ENCODE data around the gene CD164. TPM values are rescaled to one million over a fixed set of nuclear protein-coding genes. Genes with fewer than 3 reads are reported as not detected.

The CD164 gene
- total and polyA plus RNA-seq, 2 of the 4 experiments (the other 2 are of a cell fraction) = 146 to 150 TPM

GRCh38 chr6:109321752-109322151, 60.5 kb downstream of the CD164 start:
- 70% methylated on average over 2 of the region's 8 CpGs; no CpG with 5 or more reads in 1 of the 2 experiments for WGBS, 2 experiments (ENCODE audit: extremely low coverage in 2 of 2, insufficient read length in 1 of 2)

More at GRCh38 chr6:109321752-109322151, 60.5 kb downstream of the CD164 start:
- H3K18ac ChIP-seq (ENCODE audit: low read depth, low read length) = no peak overlapping the region
- H4K8ac ChIP-seq (ENCODE audit: low read depth in 2 of 2, low read length in 2 of 2) = no peak overlapping the region
- no peak overlapping the region for H4K91ac ChIP-seq (ENCODE audit: insufficient read depth, low read depth, low read length)
- H4K20me1 ChIP-seq (ENCODE audit: insufficient read depth, low read length) = no peaks in the 10 kb centered on the region
- H2BK15ac ChIP-seq (ENCODE audit: low read depth, low read length) = no peak overlapping the region
- H3K9me3 ChIP-seq (ENCODE audit: control insufficient read depth, insufficient read depth, low read length) = no peaks in the 10 kb centered on the region
- BruUV-seq (replicated peaks) = no TSS peak
- in situ Hi-C loops (cut with MboI; ENCODE audit: low sequenced_read_pairs) = no loop called here
- H3K36me3 ChIP-seq (ENCODE audit: control insufficient read depth, insufficient read depth, low read length) = no peaks in the 10 kb centered on the region
- no peak overlapping the region for H2AFZ ChIP-seq (replicated peaks; ENCODE audit: low read length, poor library complexity)
- H3K14ac ChIP-seq (replicated peaks; ENCODE audit: low read depth, low read length) = no peak overlapping the region
- H2BK20ac ChIP-seq (ENCODE audit: low read depth, low read length) = no peak overlapping the region
- H3K9ac ChIP-seq (ENCODE audit: low read depth, low read length) = no peak overlapping the region
- H3K27me3 ChIP-seq (ENCODE audit: control insufficient read depth, insufficient read depth, low read length) = peaks cover 5% of the 10 kb centered on the region
- no peaks in the 10 kb centered on the region for H3K9me1 ChIP-seq (ENCODE audit: insufficient read depth, low read length)
- intact Hi-C loops (cut with micrococcal nuclease) = no loop called here
- CTCF ChIA-PET = no interaction called here
- POLR2A ChIA-PET (ENCODE audit: unreplicated experiment) = no interaction called here
- H3K23ac ChIP-seq (ENCODE audit: low read depth, low read length) = no peak overlapping the region
- H3K79me1 ChIP-seq (ENCODE audit: low read depth in 1 of 2, low read length in 2 of 2) = no peaks in the 10 kb centered on the region
- H4K5ac ChIP-seq (ENCODE audit: low read depth, low read length) = no peak overlapping the region
- no peak overlapping the region for H2BK5ac ChIP-seq (ENCODE audit: low read depth, low read length, poor library complexity, severe bottlenecking)
- no peak overlapping the region for H3K56ac ChIP-seq (ENCODE audit: extremely low read depth, insufficient read depth, low read length)
- no peak overlapping the region for H2AK5ac ChIP-seq (ENCODE audit: low read depth, low read length)
- H2AK9ac ChIP-seq (replicated peaks; ENCODE audit: low read depth, low read length, poor library complexity) = no peak overlapping the region
- dilution Hi-C loops (cut with HindIII; ENCODE audit: low sequenced_read_pairs, unreplicated experiment) = no loop called here
- TF ChIP-seq ELK1 (IDR thresholded peaks at IDR 0.05; ENCODE audit: borderline replicate concordance, low read depth, low read length) (no peak), CHD1 (IDR thresholded peaks at IDR 0.05; ENCODE audit: low read depth, low read length) (no peak), MAZ (IDR thresholded peaks at IDR 0.05; ENCODE audit: borderline replicate concordance, low read depth, low read length) (no peak), NFE2L2 (IDR thresholded peaks at IDR 0.05; ENCODE audit: low read depth, low read length) (no peak), CTCF (conservative IDR thresholded peaks at IDR 0.05; ENCODE audit: low read depth, low read length) (no peak), BHLHE40 (IDR thresholded peaks at IDR 0.05; ENCODE audit: low read depth, low read length) (no peak), SMC3 (IDR thresholded peaks at IDR 0.05; ENCODE audit: low read depth, low read length) (no peak), MXI1 (IDR thresholded peaks at IDR 0.05; ENCODE audit: borderline replicate concordance, low read depth, low read length) (no peak), CEBPB (IDR thresholded peaks at IDR 0.05; ENCODE audit: low read depth, low read length) (no peak), POLR2A (IDR thresholded peaks at IDR 0.05; ENCODE audit: low read depth, low read length) (no peak), RAD21 (IDR thresholded peaks at IDR 0.05; ENCODE audit: low read length) (no peak), MAFK (IDR thresholded peaks at IDR 0.05; ENCODE audit: low read depth, low read length) (no peak), RFX5 (IDR thresholded peaks at IDR 0.05; ENCODE audit: low read depth, low read length) (no peak)
- H3K4ac ChIP-seq (ENCODE audit: low read depth, low read length) = no peak overlapping the region
- no peak overlapping the region for H3K4me3 ChIP-seq (ENCODE audit: insufficient read depth, low read depth, low read length)
- H3K4me2 ChIP-seq (ENCODE audit: low read depth, low read length) = no peak overlapping the region
- H2BK120ac ChIP-seq (ENCODE audit: low read depth, low read length) = no peak overlapping the region
- no peak overlapping the region for H3K27ac ChIP-seq (ENCODE audit: insufficient read depth, low read length)
- no peaks in the 10 kb centered on the region for H3K4me1 ChIP-seq (ENCODE audit: control insufficient read depth, insufficient read depth, low read length)
- DNase-seq (no peak), ATAC-seq (ENCODE audit: low read depth) (no peak)
